Fibroblast of skin of back (primary cell): ENCODE data around the gene BTRC.

Experiments
- DNase-seq: peaks from one replicate; pipeline ENCODE4 v3.0.0-alpha.2; 2013

Gene BTRC

DNA sequence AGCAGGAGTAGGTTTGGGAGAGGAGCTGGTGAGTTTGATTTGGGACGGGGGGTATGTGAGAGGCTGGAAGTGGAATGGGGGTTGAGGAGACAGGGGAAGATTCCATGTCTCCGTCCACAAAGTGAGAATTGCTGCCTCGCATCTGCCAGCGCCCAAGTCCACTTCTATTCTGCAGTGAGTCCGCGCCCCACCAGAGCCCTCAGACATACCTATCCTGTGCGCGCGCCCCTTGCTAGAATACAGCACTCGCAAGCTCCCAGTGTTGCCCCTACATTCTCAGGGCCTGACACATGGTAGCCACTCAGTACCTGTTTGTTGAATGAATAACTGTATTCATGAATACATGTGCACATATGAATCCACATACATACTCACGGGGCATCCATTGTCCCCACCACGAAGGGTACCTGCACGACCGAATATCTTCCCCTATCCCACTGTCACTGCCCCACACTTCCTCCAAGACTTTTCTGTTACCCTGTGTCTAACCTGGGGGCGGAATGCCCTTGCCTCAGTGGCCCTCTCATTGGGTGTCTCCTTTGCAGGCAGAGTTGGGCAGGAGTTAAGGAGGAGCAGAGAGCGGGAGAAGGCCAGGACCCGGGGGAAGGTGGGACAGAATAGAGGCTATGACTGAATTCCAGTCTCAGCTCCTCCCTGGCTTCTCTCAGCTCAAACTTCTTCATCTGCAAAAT lies 214.2 kb downstream of the BTRC start:
- DNase-seq, result no peak

DNA sequence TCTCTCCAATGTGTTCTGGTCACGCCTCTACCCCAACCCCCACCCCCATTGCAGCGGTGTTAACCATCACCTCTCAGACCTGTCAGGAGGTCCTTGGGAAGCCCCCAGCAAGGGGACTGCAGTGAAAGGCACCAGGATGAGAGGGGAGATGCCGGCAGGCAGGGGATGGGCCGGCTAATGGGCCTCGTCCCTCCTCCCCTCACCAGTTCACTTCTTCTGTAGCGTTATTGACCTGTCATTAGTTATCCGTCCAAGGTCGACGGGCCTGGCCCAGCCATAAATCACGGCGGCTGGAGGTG lies 215.3 kb downstream of the BTRC start:
- no peak for DNase-seq

DNA sequence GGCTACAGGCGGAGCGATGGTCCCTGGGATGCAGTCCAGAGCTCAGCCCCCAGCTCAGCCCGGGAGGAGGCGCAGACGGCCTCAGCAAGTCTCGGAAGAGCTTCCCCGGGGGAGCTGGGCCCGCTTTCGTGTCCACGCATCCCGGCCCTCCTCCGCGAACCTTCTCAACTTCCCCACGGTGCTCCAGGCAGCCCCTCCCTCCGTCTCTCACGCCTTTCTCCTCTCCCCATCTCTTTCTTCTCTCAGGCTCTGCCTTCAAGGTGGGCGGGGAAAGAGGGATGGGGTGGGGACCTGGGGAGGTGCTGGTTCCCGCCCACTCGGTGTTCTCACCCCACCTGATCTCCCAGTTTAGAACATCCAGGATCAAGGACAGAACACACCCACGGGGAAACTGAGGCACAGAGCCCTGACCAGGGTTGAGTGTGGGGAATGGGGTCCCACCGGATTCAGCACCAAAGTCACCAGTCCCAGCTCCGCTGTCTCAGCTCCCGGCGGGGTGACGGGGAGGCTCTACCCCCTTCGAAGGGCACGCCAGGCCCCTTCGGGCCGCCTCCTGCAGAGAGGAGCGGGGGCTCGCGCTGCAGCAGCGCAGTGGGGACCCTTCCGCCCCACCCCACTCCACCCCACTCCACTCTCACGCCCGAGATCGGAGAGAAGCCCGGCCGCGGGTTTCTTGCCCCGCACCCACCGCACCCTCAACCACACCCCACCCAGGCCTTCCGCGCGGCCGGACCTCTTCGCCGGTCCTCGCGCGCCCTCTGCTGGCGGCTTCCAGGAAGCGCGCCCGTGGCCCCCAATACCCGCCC lies 215.9 kb downstream of the BTRC start:
- peak; percentile 54 for DNase-seq

DNA sequence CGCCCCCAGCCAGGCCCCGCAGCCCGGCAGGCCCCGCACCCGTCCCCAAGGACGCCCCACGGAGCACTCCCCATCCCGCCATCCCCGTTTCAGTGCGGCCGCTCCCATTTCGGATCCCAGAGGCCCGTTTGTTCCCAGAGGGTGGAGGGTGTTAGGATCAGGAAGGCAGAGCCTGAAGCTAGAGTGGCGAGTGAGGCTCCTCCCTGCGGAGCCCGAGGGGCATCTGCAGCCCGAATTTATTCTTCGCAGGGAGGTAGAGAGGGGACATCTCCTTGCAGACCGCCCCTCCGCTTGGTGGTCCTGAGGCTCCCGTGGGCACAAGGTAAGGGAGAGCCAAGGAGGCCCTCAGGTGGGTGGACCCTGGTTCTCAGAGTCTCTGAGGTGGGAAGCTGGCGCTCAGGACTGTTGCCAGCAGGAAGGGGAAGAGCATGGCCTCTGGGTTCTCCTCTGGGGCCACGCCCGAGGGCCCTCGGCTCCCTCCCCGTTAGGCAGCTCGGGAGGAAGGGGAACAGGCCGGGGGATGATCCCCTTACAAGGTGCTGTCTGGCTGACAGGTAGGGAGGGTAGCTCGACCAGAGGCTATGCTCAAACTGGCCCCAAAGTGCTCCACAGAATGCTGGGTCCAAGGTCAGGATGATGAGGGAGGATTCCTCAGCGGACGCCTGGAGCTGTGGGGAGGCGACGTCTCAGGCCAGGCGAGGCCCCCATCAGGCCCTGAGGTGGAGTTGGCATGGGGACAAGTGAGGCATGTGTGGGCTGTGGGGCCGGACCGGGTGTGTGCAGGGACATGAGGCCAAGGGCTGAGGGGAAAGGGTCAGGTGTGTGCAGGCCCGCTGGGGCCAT lies 216.7 kb downstream of the BTRC start:
- DNase-seq, result no peak

DNA sequence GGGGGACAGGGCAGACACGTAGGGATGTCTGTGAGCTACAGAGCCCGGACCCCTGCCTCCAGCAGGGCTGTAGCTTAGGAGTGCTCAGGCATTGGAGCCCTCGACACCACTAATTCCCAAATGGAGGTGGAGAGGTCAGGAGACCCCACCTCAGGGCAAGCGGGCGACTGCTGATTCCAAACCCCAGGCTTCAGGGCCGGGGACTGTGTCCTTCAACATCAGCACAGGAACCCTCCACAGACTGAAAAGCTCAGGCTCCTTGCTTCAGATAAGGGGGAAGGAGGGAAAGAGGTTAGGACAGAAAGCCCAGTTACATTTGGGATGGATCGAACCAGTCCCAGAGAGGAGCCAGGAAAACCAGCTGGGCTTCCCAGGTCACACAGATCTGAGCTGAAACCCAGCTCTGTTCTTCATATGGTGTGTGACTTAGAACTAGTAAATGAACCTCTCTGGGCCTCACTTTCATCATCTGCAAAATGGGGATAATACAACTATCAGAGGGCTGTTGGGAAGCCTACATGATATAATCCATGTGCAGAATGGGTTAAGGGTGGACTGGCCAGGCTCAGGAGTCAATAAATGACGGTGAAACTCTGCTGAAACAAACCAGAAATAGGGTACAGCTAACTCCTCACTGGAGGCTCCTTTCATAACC lies 217.4 kb downstream of the BTRC start:
- DNase-seq, result no peak

DNA sequence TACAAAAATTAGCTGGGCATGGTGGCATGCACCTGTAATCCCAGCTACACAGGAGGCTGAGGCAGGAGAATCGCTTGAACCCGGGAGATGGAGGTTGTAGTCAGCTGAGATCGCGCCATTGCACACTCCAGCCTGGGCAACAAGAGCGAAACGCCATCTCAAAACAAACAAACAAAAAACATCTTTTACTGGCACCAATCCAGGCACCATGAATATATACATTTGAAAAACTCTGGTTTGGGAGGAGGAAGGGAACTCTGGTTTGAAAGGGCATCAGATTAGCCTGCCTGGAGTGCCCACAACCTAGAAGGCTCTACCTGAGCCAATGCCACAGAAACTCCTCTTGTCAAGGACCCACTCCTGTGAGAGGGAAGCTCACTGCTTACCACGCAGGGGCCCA lies 218.2 kb downstream of the BTRC start:
- no peak for DNase-seq

DNA sequence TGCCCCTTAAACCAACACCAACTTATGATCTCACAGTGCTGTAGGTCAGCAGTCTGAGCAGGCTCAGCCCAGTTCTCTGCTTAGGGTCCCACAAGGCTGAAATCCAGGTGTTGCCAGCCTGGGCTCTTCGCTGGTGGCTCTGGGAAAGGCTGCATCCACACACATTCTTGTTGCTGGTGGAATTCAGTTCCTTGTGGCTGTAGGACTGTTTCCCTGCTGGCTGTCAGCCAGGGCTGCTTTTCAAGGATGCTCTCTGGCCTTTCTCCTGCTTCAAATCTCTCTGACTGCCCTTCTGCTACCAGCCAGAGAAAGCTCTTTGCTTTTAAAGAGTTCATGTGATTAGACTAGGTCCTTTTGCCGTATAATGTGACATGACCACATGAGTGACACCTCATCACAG lies 218.8 kb downstream of the BTRC start:
- DNase-seq, result no peak

DNA sequence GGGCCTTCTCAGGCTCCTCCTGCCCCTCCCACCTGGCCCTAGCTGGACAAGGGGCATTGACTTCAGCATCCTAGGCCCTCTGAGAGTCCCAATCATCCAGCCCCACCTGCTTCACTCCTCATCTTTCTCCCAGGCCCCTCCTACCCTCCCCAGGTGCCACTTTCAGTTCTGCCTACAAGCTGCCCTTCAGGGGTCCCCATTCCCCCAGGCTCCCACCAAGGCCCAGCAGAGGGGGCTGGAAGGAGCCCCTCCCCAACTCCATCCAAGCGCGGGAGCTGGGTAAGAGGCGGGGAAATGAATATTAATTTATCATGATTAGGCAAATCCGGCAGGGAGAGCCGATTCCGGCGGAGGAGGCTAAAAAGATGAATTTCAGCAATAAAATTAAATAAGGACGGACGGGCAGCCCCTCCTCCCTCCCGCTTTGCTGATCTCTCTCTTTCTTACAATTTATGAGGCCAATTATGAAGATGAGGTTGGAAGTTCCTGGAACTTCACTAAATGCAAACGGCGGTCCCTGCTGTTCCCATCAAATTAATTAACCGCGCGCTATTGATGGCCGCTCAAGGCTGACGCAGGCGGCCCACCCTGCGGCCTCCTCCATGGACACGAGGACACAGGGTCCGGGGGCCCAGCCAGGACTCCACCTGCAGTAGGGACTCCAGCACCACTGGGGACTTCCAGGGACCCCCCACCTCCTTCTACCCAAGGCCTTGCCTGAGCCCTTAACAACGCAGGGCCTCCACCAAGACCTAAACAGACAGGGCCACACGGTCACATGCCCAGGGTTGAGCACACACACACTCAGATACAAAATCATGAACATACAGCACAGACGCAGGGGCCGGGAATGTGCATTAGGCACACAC lies 220.2 kb downstream of the BTRC start:
- DNase-seq, result no peak

DNA sequence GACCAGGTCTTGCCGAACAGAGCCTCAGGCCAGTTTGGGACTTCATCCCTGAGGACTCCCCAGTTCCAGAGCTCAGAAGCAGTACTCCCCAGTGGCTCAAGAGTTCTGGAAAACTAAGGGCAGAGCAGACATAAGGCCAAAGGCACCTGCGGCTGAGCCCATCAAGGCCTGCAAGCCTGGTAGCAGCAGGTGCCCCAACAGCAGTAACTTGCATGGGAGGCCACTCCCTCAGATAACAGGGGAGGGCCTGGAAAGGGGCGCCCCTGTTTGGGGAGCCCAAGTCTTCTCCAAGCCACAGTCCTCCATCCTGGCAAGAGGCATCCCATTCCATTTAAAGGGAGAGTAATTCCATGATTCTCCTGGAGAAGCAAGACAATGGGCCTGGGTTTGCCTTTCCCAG lies 221.1 kb downstream of the BTRC start:
- no peak for DNase-seq

DNA sequence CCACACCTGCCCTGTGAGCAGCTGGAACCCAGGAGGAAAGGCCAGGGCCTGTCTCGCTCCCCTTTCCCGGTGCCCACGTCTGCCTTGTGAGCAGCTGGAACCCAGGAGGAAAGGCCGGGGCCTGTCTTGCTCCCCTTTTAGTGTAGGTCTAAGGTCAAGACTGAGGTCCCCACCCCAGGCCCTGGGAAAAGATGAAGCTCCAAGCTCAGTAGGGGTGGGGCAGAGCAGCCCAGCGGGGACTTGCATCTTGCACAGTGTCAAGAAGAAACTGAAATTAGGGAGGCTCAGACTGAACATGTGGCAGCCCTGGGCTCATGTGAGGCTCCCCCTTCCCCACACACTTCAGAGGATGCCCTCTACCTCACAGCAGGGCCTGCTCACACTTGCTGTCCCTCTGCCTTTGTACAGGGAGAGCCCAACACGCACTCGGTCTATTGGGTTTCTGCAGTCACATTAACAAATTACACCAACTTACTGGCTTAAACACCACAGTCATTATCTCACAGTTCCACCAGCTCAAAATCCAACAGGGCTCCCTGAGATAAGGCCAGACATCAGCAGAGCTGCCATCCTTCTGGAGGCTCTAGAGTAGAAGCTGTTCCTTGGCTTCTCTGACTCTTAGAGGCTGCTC lies 221.7 kb downstream of the BTRC start:
- no peak for DNase-seq

DNA sequence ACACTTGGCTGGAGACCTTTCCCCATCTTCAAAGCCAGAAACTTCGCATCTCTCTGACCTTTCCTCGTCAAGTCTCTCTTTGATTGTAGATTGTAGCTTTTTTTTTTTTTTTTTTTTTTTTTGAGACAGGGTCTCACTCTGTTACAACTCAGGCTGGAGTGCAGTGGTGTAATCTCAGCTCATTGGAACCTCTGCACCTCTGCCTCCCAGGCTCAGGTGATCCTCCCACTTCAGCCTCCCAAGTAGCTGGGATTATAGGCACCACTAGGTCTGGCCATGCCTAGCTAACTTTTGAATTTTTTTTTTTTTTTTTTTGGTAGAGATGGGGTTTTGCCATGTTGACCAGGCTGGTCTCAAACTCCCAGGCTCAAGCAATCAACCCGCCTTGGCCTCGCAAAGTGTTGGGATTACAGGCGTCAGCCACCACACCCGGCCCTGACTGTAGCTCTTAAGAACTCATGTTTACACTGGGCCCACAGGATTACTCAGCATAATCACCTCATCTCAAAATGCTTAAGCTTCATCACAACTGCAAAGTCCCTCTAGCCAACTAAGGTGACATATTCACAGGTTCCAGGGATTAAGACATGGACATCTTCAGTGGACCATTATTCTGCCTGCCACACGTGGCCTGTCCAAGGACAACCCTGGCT lies 222.4 kb downstream of the BTRC start:
- DNase-seq, result no peak

DNA sequence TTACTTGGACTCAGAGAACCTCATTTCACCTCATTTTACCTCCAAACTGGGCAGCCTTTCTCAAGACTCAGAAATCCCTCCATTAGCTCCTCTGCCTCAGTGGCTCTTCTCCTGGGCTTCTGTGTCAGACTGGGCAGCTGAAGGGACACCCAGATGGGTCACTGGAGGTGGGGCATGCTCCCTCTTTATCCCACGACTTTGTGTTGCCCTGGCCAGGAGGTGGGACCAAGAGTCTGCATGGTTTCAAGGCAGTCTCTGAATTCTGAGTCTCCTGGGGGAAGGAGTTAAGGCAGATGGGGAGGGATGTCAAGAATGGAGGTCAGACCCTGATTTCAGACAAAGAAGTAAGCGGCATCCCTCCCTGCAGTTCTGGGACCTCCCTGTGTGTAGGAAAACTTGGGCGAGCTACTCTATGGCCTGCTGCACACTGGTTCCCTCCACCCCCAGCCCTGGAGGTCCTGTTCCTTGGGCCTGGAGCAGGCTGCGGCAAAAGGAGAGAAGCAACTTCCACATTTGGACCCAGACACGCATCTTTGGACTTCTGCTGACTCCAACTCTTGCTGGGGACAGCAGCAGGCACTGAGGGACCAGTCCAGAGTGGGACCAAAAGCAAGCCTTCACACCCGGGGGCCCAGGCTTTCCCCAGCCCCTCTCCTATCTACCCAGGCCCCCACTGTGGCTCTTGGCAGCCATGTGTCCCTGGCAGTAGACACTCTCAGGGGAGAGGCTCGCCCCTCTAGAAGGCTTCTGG lies 223.3 kb downstream of the BTRC start:
- DNase-seq, result no peak

DNA sequence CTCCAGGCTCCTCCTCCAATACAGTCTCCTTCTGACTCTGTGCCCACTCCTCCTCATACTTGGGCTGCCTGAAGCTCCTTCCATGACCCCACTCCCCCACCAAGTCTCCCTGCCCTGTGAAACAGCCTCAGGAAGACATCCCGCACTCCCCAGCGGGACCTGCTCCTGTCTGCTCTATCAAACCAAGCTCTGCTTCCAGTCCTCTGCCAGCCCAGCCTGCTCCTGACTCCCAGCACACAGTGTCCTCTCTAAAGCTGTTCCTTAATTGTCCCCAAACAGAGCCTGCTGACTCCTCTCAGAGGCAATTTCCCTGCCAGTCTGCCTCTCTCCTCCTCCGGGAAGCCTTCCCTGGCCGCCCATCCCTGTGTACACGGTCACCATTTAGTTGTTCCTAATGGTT lies 224.2 kb downstream of the BTRC start:
- DNase-seq, result no peak

DNA sequence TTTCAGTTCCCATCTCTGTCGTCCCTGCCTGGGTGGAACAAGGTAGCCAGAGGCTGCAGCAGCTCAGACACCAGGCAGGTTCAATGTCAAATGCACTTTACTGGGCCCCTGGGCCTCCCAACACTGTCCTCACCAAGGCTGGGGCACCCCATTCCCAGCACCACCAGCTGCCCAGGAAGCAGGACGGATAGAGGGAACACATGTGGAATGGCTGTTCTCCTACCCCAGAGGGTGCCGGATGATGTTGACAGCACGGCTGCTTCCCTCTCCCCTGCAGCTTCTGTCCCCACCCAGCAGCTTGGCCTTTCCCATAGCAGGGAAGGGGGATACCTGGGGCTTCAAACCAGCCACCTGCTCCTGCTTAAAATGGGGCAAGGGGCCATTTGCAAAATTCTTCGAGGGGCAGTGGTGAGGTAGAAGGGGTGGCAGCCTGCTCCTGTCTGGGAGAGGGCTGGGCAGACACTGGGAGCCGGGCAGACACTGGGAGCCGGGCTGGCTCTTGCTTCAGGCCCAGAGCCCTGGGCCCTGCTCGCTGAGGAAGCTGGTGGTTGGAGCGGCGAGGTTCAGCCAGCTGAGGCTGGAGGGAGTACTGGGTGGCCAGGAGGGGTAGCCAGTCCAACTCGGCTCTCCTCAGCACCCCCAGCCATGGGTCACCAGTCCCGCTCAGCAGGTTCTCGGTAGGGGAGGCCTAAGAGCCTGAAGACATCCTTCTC lies 225.0 kb downstream of the BTRC start:
- no peak for DNase-seq

DNA sequence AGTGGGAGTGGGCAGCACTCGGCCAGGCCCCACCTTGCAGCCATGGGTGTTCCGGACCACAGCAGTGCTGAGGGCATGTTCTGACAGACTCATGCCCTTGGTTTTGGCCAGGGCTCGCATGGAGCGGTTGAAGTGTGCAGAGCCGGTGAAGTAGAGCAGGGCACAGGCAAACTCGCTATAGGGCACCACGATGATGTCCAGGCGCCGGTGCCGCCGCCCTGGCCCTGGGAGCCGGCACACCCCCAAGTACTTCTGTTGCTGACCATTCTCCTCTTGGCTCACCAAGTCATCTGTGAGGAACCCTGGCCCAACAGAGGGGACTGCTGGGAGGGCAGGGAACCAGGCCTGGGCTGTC lies 225.5 kb downstream of the BTRC start:
- DNase-seq, result no peak

DNA sequence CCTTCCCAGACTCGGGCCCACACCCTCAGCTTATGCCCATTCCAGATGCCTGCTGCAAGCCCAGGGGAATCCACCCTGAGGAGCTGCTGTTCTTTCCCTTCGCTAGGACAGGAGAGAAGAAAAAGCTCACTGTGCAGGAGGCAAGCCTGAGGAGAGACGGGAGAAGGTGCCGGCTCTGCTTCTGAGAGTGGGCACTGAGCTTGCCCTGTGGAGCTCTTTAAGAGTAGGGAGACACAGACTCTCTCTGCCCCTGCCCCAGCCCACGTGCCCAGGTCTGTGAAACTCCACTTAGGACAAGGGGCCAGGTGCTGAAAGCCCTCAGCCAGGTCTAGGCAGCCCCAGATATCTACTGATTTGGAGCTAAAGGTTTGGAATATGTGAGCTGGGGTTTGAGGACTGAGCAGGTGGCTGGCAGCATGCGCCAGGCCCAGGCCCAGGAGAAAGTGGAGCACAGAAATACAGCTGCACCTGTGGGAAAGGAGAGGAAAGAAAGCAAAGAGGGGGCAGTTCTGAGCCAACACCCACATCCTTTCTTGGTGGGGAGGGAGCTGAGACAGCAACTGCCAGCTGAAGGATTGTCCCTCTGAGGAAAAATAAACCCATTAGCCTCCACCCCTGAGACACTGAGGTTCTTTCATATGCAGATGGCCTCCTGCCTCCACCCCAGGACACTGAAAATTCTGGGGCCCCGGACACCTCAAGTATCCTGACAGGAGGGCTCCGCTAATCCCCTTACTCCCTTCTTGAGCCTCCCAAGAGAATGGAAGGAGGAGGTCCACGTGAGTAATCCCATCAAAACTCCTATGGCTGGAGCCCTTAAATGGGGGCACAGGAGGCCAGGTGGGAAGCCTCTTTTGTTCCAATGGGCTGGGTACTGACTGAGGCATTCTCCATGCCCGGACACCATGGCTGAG lies 226.8 kb downstream of the BTRC start:
- no peak for DNase-seq

DNA sequence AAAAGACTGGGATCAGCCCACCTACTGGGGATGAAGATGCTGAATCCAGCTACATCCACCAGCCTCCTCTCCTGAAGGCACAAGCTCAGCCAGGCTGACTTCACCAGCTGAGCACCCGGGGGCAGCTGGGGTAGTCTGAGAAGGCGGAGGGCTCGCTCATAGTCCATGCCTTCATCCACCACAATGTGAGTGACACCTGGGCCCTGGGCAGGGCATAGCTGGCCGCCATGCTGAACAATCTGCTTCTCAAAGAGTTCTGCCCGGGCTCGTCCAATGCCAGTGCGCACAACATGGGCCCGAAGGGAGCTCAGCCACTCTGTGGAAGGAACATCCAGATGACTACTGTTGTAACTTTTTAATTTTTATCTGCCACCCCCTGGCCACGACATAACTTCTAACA lies 231.9 kb downstream of the BTRC start:
- no peak for DNase-seq
